Astrocyte of the spinal cord (primary cell): ENCODE data around the gene MYRFL.

ENCODE experiments used
- DNase-seq: peaks from one replicate; pipeline ENCODE4 v3.0.0; 2011; ENCODE audit warnings: low read depth, low spot score
- H3K4me3 ChIP-seq: 2 replicates; pipeline ENCODE4 v1.5.1; 2011; ENCODE audit warnings: low read depth, mild to moderate bottlenecking, low read length, moderate library complexity
- CTCF ChIP-seq: IDR thresholded peaks from 2 replicates; pipeline ENCODE4 v1.5.1; 2012; ENCODE audit warnings: low read depth, mild to moderate bottlenecking, low read length, inconsistent platforms
- in situ Hi-C: cut with HindIII; loops from 2 replicates; pipeline ENCODE4 v1.10.0; 2017; ENCODE audit warnings: low sequenced_read_pairs

MYRFL gene

DNA sequence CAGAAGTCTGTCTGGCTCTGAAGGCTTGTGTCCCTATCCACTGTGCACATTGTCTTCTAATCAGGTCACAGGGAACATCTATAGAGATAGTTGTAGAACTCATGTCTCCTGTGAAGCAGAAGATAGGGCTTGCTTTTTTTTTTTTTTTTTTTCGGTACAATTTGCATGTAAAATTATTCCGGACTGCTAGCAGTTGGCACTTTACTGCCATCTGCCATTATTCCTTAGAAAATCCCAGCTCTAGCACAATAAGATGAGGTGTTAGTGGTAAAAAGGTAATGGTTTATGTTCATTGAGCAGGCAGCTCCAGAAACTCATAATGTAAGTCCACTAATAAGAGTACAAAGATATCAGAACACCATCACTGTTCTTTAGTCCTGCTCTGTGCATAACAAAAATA is 8.7 kb downstream of the MYRFL start:
- DNase-seq, result no peak
- no peak for TF ChIP-seq CTCF
- in situ Hi-C loops, result no loop called here
- no peak overlapping the region for H3K4me3 ChIP-seq

DNA sequence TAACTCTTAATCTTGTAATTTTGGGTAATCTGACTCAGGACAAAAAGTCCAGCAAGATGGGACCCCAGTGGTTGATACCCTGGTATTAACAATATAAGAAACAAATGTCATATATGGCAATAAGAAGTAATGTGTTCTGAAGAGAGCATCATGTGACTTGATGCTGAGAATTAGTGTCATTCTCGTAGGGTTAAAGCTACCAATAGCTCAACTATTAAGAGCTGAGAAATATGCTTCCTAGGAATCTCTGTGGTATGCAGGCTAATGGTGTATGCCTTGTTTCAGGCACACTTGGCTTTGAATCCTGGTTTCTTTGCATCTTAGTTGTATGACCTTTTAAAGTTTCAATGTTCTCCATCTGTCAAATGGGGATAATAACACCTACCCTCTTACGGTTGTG is 9.1 kb downstream of the MYRFL start:
- DNase-seq, result no peak
- H3K4me3 ChIP-seq, result no peak overlapping the region
- in situ Hi-C loops, result no loop called here
- TF ChIP-seq CTCF, result no peak

GRCh38 chr12:69834576-69834975 is 9.5 kb downstream of the MYRFL start:
- H3K4me3 ChIP-seq, result no peak overlapping the region
- DNase-seq, result no peak
- in situ Hi-C loops, result no loop called here
- no peak for TF ChIP-seq CTCF

DNA sequence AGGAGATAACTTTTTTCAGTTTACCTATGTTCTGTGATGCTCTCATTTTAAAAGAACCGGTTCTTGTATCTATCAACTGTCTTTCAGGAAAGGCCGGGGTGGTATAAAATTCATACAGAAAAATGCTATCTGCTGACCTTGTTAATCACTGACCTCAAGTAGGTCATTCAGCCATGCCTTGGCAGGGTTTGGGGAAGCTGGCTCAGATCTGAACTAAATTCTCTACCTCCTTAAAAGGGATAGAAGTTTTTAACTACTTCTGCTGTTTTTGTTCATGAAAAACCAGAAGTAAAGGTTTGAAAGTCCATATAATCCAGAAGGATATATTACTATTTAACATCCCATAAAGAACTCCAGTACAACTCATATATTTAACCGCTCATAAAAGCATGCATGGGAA is 10.1 kb downstream of the MYRFL start:
- TF ChIP-seq CTCF, result no peak
- in situ Hi-C loops, result no loop called here
- no peak for DNase-seq
- no peak overlapping the region for H3K4me3 ChIP-seq

GRCh38 chr12:69836015-69836414 is 11.0 kb downstream of the MYRFL start:
- in situ Hi-C loops, result no loop called here
- no peak overlapping the region for H3K4me3 ChIP-seq
- TF ChIP-seq CTCF, result no peak
- DNase-seq, result no peak

DNA sequence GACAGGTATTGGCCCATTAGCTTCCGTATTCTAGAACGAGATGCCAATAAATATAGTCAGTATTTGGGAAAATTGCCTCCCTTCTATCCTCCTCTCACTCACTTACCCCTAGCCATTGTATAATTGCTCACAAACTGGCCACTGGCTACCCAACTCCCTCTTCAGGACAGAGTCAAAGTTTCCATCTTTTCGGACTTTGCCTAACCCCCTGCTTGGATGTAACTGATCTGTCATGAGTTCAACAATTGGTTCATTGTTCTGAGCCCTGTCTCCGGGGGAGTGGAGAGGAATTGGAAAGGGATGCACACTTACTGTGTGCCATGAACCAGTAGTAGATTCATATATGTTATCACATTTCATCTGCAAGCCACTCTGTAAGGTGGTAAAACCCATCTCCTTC is 12.2 kb downstream of the MYRFL start:
- H3K4me3 ChIP-seq, result no peak overlapping the region
- in situ Hi-C loops, result no loop called here
- DNase-seq, result no peak
- no peak for TF ChIP-seq CTCF

- no peak for TF ChIP-seq CTCF
- DNase-seq, result no peak
- in situ Hi-C loops, result no loop called here
- H3K4me3 ChIP-seq, result no peak overlapping the region
These were observed 12.8 kb downstream of the MYRFL start for GRCh38 chr12:69837657-69838415.
